ENCODE measurements around the gene NKD1.

NKD1 gene

GRCh38 chr16:50571786-50572185 is 23.6 kb downstream of the NKD1 start:
- DNase-seq (ENCODE audit: low read depth) = no peak
- no peak for TF ChIP-seq CTCF (IDR thresholded peaks at IDR 0.05; ENCODE audit: control insufficient read depth, extremely low read depth, insufficient read depth)
- H3K4me3 ChIP-seq (ENCODE audit: low read depth, low read length) = no peak overlapping the region

DNA sequence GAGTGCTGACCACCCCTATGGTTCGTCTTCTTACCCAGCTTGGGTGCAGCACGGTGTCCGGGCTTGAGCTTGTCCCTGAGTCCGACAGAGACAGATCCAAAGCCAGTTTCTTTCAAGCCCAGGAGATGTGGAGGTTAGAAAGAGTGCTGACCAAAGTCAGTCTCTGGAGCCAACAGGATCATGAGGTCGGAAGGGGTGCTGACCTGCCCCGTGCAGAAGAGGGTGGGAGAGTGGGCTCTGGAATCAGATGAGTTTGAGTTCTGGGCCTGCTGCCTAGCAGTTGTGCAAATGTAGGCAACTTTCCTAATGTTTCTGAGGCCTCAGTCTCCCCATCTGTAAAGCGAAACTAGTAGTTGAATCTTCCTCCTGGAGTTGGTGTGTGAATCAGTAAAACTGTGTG is 24.5 kb downstream of the NKD1 start:
- no peak overlapping the region for H3K4me3 ChIP-seq (ENCODE audit: low read depth, low read length)
- DNase-seq (ENCODE audit: low read depth) = no peak
- TF ChIP-seq CTCF (IDR thresholded peaks at IDR 0.05; ENCODE audit: control insufficient read depth, extremely low read depth, insufficient read depth) = no peak

GRCh38 chr16:50573279-50573678 is 25.1 kb downstream of the NKD1 start:
- DNase-seq (ENCODE audit: low read depth) = no peak

DNA sequence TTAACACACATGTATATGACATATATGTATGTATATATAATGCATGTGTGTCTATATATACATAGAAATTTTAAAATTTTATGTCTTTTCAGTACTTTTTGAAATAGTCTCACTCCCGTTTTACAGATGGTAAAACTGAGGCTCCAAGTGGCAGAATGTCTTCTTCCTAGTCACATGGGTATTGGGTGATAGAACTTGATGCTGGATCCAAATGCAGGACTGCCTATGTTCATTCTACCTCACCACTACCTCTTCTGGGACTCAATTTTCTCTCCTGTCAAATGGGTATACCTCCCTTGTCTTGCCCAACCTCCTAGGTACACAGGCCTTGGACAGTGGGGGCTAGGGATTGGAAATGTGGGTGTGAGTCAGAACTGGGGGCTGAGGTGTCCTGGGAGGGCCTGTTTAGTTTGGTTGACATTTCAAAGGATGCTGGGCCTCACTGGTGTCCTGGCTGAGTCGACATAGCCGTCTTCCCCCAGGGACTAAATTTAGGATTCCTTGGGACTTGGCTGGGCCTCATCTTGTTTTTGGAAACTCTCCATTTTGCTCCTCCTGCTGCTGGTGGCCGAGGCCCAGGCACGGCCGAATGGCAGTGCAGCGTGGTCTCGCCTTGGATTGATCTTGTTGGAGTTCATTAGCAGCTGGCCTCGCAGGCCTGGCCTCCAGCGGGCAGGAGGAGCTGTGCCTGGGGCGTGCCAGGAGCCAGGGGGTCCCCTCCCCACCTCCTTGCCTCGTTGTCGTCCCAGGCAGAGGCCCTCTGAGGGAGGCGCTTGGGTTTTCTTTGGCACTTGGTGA is 25.9 kb downstream of the NKD1 start:
- no peak for TF ChIP-seq CTCF (IDR thresholded peaks at IDR 0.05; ENCODE audit: control insufficient read depth, extremely low read depth, insufficient read depth)
- no peak overlapping the region for H3K4me3 ChIP-seq (ENCODE audit: low read depth, low read length)
- DNase-seq (ENCODE audit: low read depth) = no peak

More at GRCh38 chr16:50573279-50573678, 25.1 kb downstream of the NKD1 start:
- H3K4me3 ChIP-seq (ENCODE audit: low read depth, low read length) = no peak overlapping the region
- no peak for TF ChIP-seq CTCF (IDR thresholded peaks at IDR 0.05; ENCODE audit: control insufficient read depth, extremely low read depth, insufficient read depth)

GRCh38 chr16:50574745-50575136 is 26.5 kb downstream of the NKD1 start:
- DNase-seq (ENCODE audit: low read depth) = no peak
- no peak for TF ChIP-seq CTCF (IDR thresholded peaks at IDR 0.05; ENCODE audit: control insufficient read depth, extremely low read depth, insufficient read depth)
- no peak overlapping the region for H3K4me3 ChIP-seq (ENCODE audit: low read depth, low read length)

DNA sequence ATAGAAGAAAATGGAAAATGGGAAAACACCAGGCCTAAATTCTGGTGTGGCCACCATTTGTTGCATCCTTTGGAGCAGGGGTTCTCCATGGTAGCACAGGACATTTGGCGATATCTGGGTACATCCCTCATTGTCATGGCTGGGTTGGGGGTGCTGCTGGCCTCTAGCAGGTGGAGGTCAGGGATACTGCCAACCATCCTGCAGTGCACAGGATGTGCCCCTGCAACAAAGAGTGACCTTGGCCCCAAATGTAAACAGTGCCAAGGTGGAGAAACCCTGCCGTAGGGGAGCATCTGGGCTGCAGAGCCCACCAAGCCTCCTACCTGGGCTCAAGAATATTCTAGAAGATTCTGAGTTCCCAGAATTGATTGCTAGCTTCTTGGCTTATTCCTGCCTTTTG is 27.5 kb downstream of the NKD1 start:
- no peak for TF ChIP-seq CTCF (IDR thresholded peaks at IDR 0.05; ENCODE audit: control insufficient read depth, extremely low read depth, insufficient read depth)
- no peak for DNase-seq (ENCODE audit: low read depth)
- H3K4me3 ChIP-seq (ENCODE audit: low read depth, low read length) = no peak overlapping the region
